ENCODE data around the gene TRDN. TPM values are rescaled to one million over a fixed set of nuclear protein-coding genes. Genes with fewer than 3 reads are reported as not detected.
"Not testable (repeated sequence)": the region's sequence is repeated elsewhere in the genome, so short reads cannot be mapped to it uniquely, and the experiment has no call there.

The TRDN gene
- total and polyA plus RNA-seq, 2 donors from 2014 or later = 0.19 TPM; not detected in 1

GRCh38 chr6:123589973-123590372, 46.8 kb downstream of the TRDN start:
- no peak for TF ChIP-seq CTCF (IDR thresholded peaks at IDR 0.05; ENCODE audit: borderline replicate concordance, extremely low read depth, insufficient read depth)
- FAIRE-seq (no peak), DNase-seq (no peak)
- Histone ChIP-seq H3K36me3 (ENCODE audit: control insufficient read depth in 2 of 3, insufficient read depth in 3 of 3, low read length in 3 of 3) (no peaks in the 10 kb centered on the region), H3K4me3 (ENCODE audit: low read length in 3 of 3) (no peak overlapping the region), H3K9ac (ENCODE audit: low read length in 3 of 3) (no peak overlapping the region), H3K4me1 (ENCODE audit: control insufficient read depth in 2 of 3, insufficient read depth in 2 of 3, low read depth in 1 of 3, low read length in 3 of 3) (no peaks in the 10 kb centered on the region), H3K9me3 (ENCODE audit: control insufficient read depth in 2 of 3, insufficient read depth in 1 of 3, low read length in 3 of 3) (no peaks in the 10 kb centered on the region), H3K27me3 (ENCODE audit: control insufficient read depth, insufficient read depth, low read length) (no peaks in the 10 kb centered on the region), H3K27ac (ENCODE audit: low read depth in 2 of 2, low read length in 2 of 2) (no peak overlapping the region)
- intact Hi-C loops (cut with DNase I) = no loop called here

GRCh38 chr6:123589317-123589716, 47.4 kb downstream of the TRDN start:
- H3K9me3 ChIP-seq (ENCODE audit: control insufficient read depth in 2 of 3, insufficient read depth in 1 of 3, low read length in 3 of 3) = no peaks in the 10 kb centered on the region
- DNase-seq (no peak), FAIRE-seq (no peak)
- H3K27ac ChIP-seq (ENCODE audit: low read depth in 2 of 2, low read length in 2 of 2) = no peak overlapping the region
- no peak overlapping the region for H3K9ac ChIP-seq (ENCODE audit: low read length in 3 of 3)
- H3K4me3 ChIP-seq (ENCODE audit: low read length in 3 of 3) = no peak overlapping the region
- H3K4me1 ChIP-seq (ENCODE audit: control insufficient read depth in 2 of 3, insufficient read depth in 2 of 3, low read depth in 1 of 3, low read length in 3 of 3) = no peaks in the 10 kb centered on the region
- no peaks in the 10 kb centered on the region for H3K36me3 ChIP-seq (ENCODE audit: control insufficient read depth in 2 of 3, insufficient read depth in 3 of 3, low read length in 3 of 3)
- no peak for TF ChIP-seq CTCF (IDR thresholded peaks at IDR 0.05; ENCODE audit: borderline replicate concordance, extremely low read depth, insufficient read depth)
- no peaks in the 10 kb centered on the region for H3K27me3 ChIP-seq (ENCODE audit: control insufficient read depth, insufficient read depth, low read length)
- intact Hi-C loops (cut with DNase I) = no loop called here

- no peaks in the 10 kb centered on the region for H3K27me3 ChIP-seq (ENCODE audit: control insufficient read depth, insufficient read depth, low read length)
- TF ChIP-seq CTCF (IDR thresholded peaks at IDR 0.05; ENCODE audit: borderline replicate concordance, extremely low read depth, insufficient read depth) = no peak
- no peaks in the 10 kb centered on the region for H3K4me1 ChIP-seq (ENCODE audit: control insufficient read depth in 2 of 3, insufficient read depth in 2 of 3, low read depth in 1 of 3, low read length in 3 of 3)
- no peak overlapping the region for H3K9ac ChIP-seq (ENCODE audit: low read length in 3 of 3)
- no peak for FAIRE-seq
- no peaks in the 10 kb centered on the region for H3K36me3 ChIP-seq (ENCODE audit: control insufficient read depth in 2 of 3, insufficient read depth in 3 of 3, low read length in 3 of 3)
- no peak for DNase-seq
- no peaks in the 10 kb centered on the region for H3K9me3 ChIP-seq (ENCODE audit: control insufficient read depth in 2 of 3, insufficient read depth in 1 of 3, low read length in 3 of 3)
- no peak overlapping the region for H3K4me3 ChIP-seq (ENCODE audit: low read length in 3 of 3)
- H3K27ac ChIP-seq (ENCODE audit: low read depth in 2 of 2, low read length in 2 of 2) = no peak overlapping the region
- intact Hi-C loops (cut with DNase I) = no loop called here
Observed at GRCh38 chr6:123588546-123588895, 48.2 kb downstream of the TRDN start.

GRCh38 chr6:123587838-123588545, 48.8 kb downstream of the TRDN start:
- FAIRE-seq = no peak

GRCh38 chr6:123587407-123587806, 49.3 kb downstream of the TRDN start:
- DNase-seq; H3K36me3 ChIP-seq (ENCODE audit: control insufficient read depth in 2 of 3, insufficient read depth in 3 of 3, low read length in 3 of 3); H3K4me3 ChIP-seq (ENCODE audit: low read length in 3 of 3); FAIRE-seq; H3K4me1 ChIP-seq (ENCODE audit: control insufficient read depth in 2 of 3, insufficient read depth in 2 of 3, low read depth in 1 of 3, low read length in 3 of 3); H3K9me3 ChIP-seq (ENCODE audit: control insufficient read depth in 2 of 3, insufficient read depth in 1 of 3, low read length in 3 of 3); intact Hi-C loops (cut with DNase I); H3K9ac ChIP-seq (ENCODE audit: low read length in 3 of 3); H3K27me3 ChIP-seq (ENCODE audit: control insufficient read depth, insufficient read depth, low read length); H3K27ac ChIP-seq (ENCODE audit: low read depth in 2 of 2, low read length in 2 of 2): not testable (repeated sequence)

More at GRCh38 chr6:123587838-123588545, 48.8 kb downstream of the TRDN start:
- H3K27me3 ChIP-seq (ENCODE audit: control insufficient read depth, insufficient read depth, low read length) = no peaks in the 10 kb centered on the region
- no peak for DNase-seq
- H3K36me3 ChIP-seq (ENCODE audit: control insufficient read depth in 2 of 3, insufficient read depth in 3 of 3, low read length in 3 of 3) = no peaks in the 10 kb centered on the region
- H3K4me1 ChIP-seq (ENCODE audit: control insufficient read depth in 2 of 3, insufficient read depth in 2 of 3, low read depth in 1 of 3, low read length in 3 of 3) = no peaks in the 10 kb centered on the region
- TF ChIP-seq CTCF (IDR thresholded peaks at IDR 0.05; ENCODE audit: borderline replicate concordance, extremely low read depth, insufficient read depth) = no peak
- no peaks in the 10 kb centered on the region for H3K9me3 ChIP-seq (ENCODE audit: control insufficient read depth in 2 of 3, insufficient read depth in 1 of 3, low read length in 3 of 3)
- no peak overlapping the region for H3K27ac ChIP-seq (ENCODE audit: low read depth in 2 of 2, low read length in 2 of 2)
- intact Hi-C loops (cut with DNase I) = no loop called here
- no peak overlapping the region for H3K4me3 ChIP-seq (ENCODE audit: low read length in 3 of 3)
- H3K9ac ChIP-seq (ENCODE audit: low read length in 3 of 3) = no peak overlapping the region
